Stimulated activated CD8-positive, alpha-beta memory T cell treated with anti-CD3 and anti-CD28 coated beads, Interleukin-4, amount 100 ng/mL, for 4 hours (primary cell): Measurements from ENCODE around the gene PDK3.

Source experiments
- DNase-seq, 2 donors: peaks; one replicate each; pipeline ENCODE4 v3.0.0-alpha.2; 2020; ENCODE audit warnings: low read depth in 2 of 2, low spot score in 1 of 2

Gene PDK3

GRCh38 chrX:24482823-24483415 is 17.8 kb downstream of the PDK3 start:
- no peak for DNase-seq

- no peak for DNase-seq
Measured at GRCh38 chrX:24483596-24483995, 18.5 kb downstream of the PDK3 start.

- DNase-seq: no peak
Measured at GRCh38 chrX:24485323-24485722, 20.2 kb downstream of the PDK3 start.

- no peak for DNase-seq
Measured at GRCh38 chrX:24485976-24486680, 21.0 kb downstream of the PDK3 start.

GRCh38 chrX:24487571-24487970 is 22.5 kb downstream of the PDK3 start:
- DNase-seq: no peak

- no peak for DNase-seq
Measured at GRCh38 chrX:24491741-24492140, 26.7 kb downstream of the PDK3 start.

GRCh38 chrX:24493740-24494581 is 28.9 kb downstream of the PDK3 start:
- no peak for DNase-seq

GRCh38 chrX:24494647-24495075 is 29.6 kb downstream of the PDK3 start:
- no peak for DNase-seq

GRCh38 chrX:24495700-24496099 is 30.6 kb downstream of the PDK3 start:
- no peak for DNase-seq

- DNase-seq: no peak
Measured at GRCh38 chrX:24498181-24498580, 33.1 kb downstream of the PDK3 start.

- no peak for DNase-seq
Measured at GRCh38 chrX:24498975-24499374, 33.9 kb downstream of the PDK3 start.

- DNase-seq: no peak
Measured at GRCh38 chrX:24506082-24506481, 41.0 kb downstream of the PDK3 start.

GRCh38 chrX:24508375-24508774 is 43.3 kb downstream of the PDK3 start:
- DNase-seq: no peak

GRCh38 chrX:24513416-24513815 is 48.3 kb downstream of the PDK3 start:
- no peak for DNase-seq

GRCh38 chrX:24515447-24515846 is 50.4 kb downstream of the PDK3 start:
- no peak for DNase-seq

- DNase-seq: no peak
Measured at GRCh38 chrX:24520472-24520871, 55.4 kb downstream of the PDK3 start.

- DNase-seq: no peak
Measured at GRCh38 chrX:24525455-24525854, 60.4 kb downstream of the PDK3 start.

GRCh38 chrX:24526616-24527015 is 61.5 kb downstream of the PDK3 start:
- no peak for DNase-seq

GRCh38 chrX:24528605-24529004 is 63.5 kb downstream of the PDK3 start:
- DNase-seq: no peak

- DNase-seq: no peak
Measured at GRCh38 chrX:24536551-24536950, 71.5 kb downstream of the PDK3 start.

GRCh38 chrX:24542756-24543155 is 77.7 kb downstream of the PDK3 start:
- no peak for DNase-seq

GRCh38 chrX:24547961-24548360 is 82.9 kb downstream of the PDK3 start:
- DNase-seq: no peak
